ENCODE measurements around the gene GALNT18.
A peak's percentile ranks its signal among the peaks of the same experiment; 100 is the strongest.

Gene GALNT18

GRCh38 chr11:11472106-11472505 lies 149.7 kb downstream of the GALNT18 start:
- no peaks in the 10 kb centered on the region for H3K9me3 ChIP-seq
- DNase-seq, result peak; percentile 8
- H3K36me3 ChIP-seq, result no peaks in the 10 kb centered on the region
- no peaks in the 10 kb centered on the region for H3K27me3 ChIP-seq
- peaks cover 5% of the 10 kb centered on the region for H3K4me1 ChIP-seq
- no peak overlapping the region for H3K4me3 ChIP-seq (ENCODE audit: low read depth, low read length)
- TF ChIP-seq CTCF (IDR thresholded peaks at IDR 0.05; ENCODE audit: low read depth, low read length), result no peak

GRCh38 chr11:11471201-11471600 lies 150.6 kb downstream of the GALNT18 start:
- Histone ChIP-seq H3K27me3 (no peaks in the 10 kb centered on the region), H3K4me1 (peaks cover 6% of the 10 kb centered on the region), H3K36me3 (no peaks in the 10 kb centered on the region), H3K9me3 (no peaks in the 10 kb centered on the region), H3K4me3 (ENCODE audit: low read depth, low read length) (no peak overlapping the region)
- no peak for TF ChIP-seq CTCF (IDR thresholded peaks at IDR 0.05; ENCODE audit: low read depth, low read length)
- DNase-seq, result no peak

DNA sequence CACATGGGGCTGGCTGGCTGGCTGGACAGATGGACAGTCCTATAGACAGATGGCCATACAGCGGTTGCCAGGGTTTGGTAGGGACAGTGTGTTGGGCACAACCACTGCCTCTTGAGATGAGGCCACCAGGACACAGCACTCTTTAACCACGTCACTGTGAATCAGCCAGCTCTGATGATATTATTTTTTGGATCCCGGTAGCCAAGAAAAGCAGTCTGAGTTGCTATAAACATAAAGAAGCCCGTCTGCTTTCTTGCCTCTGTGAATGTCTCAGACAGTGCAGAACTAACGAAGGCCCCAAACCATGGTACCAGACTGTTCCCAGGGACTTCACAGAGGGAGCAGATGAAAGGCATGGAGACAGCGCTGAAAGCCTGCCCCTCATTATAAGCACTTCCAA lies 152.9 kb downstream of the GALNT18 start:
- DNase-seq, result no peak
- Histone ChIP-seq H3K4me3 (ENCODE audit: low read depth, low read length) (no peak overlapping the region), H3K27me3 (peaks cover 16% of the 10 kb centered on the region), H3K36me3 (no peaks in the 10 kb centered on the region), H3K4me1 (peaks cover 6% of the 10 kb centered on the region), H3K9me3 (no peaks in the 10 kb centered on the region)
- TF ChIP-seq CTCF (IDR thresholded peaks at IDR 0.05; ENCODE audit: low read depth, low read length), result no peak

GRCh38 chr11:11467312-11467711 lies 154.5 kb downstream of the GALNT18 start:
- peak; percentile 67 for DNase-seq
- Histone ChIP-seq H3K9me3 (no peaks in the 10 kb centered on the region), H3K36me3 (no peaks in the 10 kb centered on the region), H3K4me3 (ENCODE audit: low read depth, low read length) (no peak overlapping the region), H3K4me1 (peaks cover 9% of the 10 kb centered on the region), H3K27me3 (peaks cover 25% of the 10 kb centered on the region)
- TF ChIP-seq CTCF (IDR thresholded peaks at IDR 0.05; ENCODE audit: low read depth, low read length), result no peak

DNA sequence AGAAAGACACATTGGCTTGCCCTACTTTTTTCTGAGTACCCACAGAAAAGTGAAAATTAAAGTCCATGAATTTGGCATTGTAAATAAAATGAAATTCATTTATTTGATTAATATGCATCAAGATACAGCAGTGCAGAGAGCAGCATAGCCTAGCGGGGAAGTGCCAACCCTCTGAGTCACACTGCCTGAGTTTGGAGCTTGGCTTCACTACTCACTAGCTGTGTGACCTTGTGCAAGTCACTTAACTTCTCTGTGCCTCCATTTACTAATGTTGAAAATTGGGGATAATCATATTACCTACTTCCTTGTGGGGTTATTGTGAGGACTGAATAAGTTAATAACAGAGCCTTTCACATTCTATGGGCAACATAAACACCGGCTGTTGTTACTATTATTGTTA lies 157.2 kb downstream of the GALNT18 start:
- Histone ChIP-seq H3K27me3 (peaks cover 48% of the 10 kb centered on the region), H3K9me3 (no peaks in the 10 kb centered on the region), H3K4me1 (peaks cover 9% of the 10 kb centered on the region), H3K4me3 (ENCODE audit: low read depth, low read length) (no peak overlapping the region), H3K36me3 (no peaks in the 10 kb centered on the region)
- TF ChIP-seq CTCF (IDR thresholded peaks at IDR 0.05; ENCODE audit: low read depth, low read length), result no peak
- DNase-seq, result no peak

GRCh38 chr11:11463405-11463804 lies 158.4 kb downstream of the GALNT18 start:
- peak; percentile 76 for DNase-seq
- peaks cover 58% of the 10 kb centered on the region for H3K27me3 ChIP-seq
- no peaks in the 10 kb centered on the region for H3K9me3 ChIP-seq
- no peaks in the 10 kb centered on the region for H3K36me3 ChIP-seq
- peaks cover 9% of the 10 kb centered on the region for H3K4me1 ChIP-seq
- H3K4me3 ChIP-seq (ENCODE audit: low read depth, low read length), result no peak overlapping the region
- TF ChIP-seq CTCF (IDR thresholded peaks at IDR 0.05; ENCODE audit: low read depth, low read length), result no peak
